Endothelial cell of umbilical vein (primary cell): ENCODE results near the gene GCNA.

Source experiments
- EZH2 ChIP-seq: IDR thresholded peaks from 2 replicates; pipeline ENCODE4 v1.6.1; 2012; ENCODE audit warnings: borderline replicate concordance, low read depth, mild to moderate bottlenecking, moderate library complexity, low read length, inconsistent platforms; ENCODE audit not compliant: severe bottlenecking
- JUN ChIP-seq: IDR thresholded peaks from 2 replicates; pipeline ENCODE4 v1.6.1; 2011; ENCODE audit warnings: borderline replicate concordance, low read depth; ENCODE audit not compliant: insufficient read length, insufficient read depth
- POLR2A ChIP-seq: IDR thresholded peaks from 2 replicates; pipeline ENCODE4 v1.6.1; 2012; ENCODE audit warnings: low read depth, mild to moderate bottlenecking, control low read depth, low read length
- POLR2AphosphoS5 ChIP-seq: IDR thresholded peaks from 2 replicates; pipeline ENCODE4 v1.6.1; 2012; ENCODE audit warnings: low read depth, mild to moderate bottlenecking, control low read depth, low read length, moderate library complexity; ENCODE audit not compliant: insufficient read depth
- TF ChIP-seq, protein P1 (sequence below), 2 donors: IDR thresholded peaks; 1 replicate in 1 of 2; 2 replicates in 1 of 2; pipeline ENCODE4 v1.5.1; 2011; ENCODE audit warnings: low read length in 2 of 2, mild to moderate bottlenecking in 2 of 2, moderate library complexity in 2 of 2, control low read depth in 1 of 2, inconsistent platforms in 1 of 2, low read depth in 1 of 2; ENCODE audit not compliant: insufficient read depth in 1 of 2; ENCODE audit errors: extremely low read depth in 1 of 2

- TF ChIP-seq, protein P1, sequence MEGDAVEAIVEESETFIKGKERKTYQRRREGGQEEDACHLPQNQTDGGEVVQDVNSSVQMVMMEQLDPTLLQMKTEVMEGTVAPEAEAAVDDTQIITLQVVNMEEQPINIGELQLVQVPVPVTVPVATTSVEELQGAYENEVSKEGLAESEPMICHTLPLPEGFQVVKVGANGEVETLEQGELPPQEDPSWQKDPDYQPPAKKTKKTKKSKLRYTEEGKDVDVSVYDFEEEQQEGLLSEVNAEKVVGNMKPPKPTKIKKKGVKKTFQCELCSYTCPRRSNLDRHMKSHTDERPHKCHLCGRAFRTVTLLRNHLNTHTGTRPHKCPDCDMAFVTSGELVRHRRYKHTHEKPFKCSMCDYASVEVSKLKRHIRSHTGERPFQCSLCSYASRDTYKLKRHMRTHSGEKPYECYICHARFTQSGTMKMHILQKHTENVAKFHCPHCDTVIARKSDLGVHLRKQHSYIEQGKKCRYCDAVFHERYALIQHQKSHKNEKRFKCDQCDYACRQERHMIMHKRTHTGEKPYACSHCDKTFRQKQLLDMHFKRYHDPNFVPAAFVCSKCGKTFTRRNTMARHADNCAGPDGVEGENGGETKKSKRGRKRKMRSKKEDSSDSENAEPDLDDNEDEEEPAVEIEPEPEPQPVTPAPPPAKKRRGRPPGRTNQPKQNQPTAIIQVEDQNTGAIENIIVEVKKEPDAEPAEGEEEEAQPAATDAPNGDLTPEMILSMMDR (IDR thresholded peaks at IDR 0.05; ENCODE audit: extremely low read depth in 1 of 2, insufficient read depth in 1 of 2, low read depth in 1 of 2, low read length in 2 of 2), result no peak
- TF ChIP-seq POLR2AphosphoS5 (no peak), POLR2A (no peak), JUN (peak; percentile 73), EZH2 (no peak)
Observed at GRCh38 chrX:71612256-71612655, 34.0 kb downstream of the GCNA start.
